HG03439 (cell line): ENCODE data around the gene CKAP5.
A peak's percentile ranks its signal among the peaks of the same experiment; 100 is the strongest.
"Not testable (repeated sequence)": the region's sequence is repeated elsewhere in the genome, so short reads cannot be mapped to it uniquely, and the experiment has no call there.

Experiments
- ATAC-seq: cut with Tn5 transposase; IDR thresholded peaks from one replicate; pipeline ENCODE4 v1.9.1; 2021; ENCODE audit warnings: mild to moderate bottlenecking, moderate library complexity; ENCODE audit not compliant: unreplicated experiment

Gene CKAP5

DNA sequence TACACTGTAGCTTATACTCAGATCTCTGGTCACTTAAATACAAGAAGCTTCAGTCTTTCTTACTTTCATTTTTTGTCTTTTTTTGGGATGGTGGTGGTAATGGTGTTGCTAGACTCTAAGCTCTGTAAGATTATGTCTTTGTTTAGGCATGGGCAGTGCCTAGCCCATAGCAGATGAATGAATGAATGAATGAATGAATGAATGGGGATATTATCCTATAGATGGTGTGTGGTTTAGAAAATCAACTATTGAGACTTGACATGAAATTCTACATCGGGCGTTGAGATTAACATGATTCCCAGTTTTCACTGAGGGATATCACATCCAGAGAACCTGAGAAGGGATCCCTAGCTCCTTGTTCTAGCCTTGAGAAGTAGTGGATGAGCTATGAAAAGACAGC, 9.8 kb upstream of the CKAP5 start:
- ATAC-seq: no peak

DNA sequence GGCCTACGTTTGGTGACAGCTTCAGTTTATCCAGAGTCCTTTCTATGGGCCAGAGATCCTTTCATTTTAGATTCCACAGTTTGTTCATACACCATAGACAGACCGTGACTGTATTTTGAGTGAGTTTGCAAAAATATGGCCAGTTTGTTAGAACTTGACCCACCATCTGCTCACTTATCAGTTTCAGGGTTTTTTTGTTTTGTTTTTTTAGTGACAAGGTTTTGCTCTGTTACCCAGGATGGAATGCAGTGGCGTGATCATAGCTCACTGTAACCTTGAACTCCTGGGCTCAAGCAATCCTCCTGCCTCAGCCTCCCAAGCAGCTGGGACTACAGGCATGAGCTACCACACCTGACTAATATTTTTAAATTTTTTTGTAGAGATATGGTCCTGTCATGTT, 9.1 kb upstream of the CKAP5 start:
- no peak for ATAC-seq

DNA sequence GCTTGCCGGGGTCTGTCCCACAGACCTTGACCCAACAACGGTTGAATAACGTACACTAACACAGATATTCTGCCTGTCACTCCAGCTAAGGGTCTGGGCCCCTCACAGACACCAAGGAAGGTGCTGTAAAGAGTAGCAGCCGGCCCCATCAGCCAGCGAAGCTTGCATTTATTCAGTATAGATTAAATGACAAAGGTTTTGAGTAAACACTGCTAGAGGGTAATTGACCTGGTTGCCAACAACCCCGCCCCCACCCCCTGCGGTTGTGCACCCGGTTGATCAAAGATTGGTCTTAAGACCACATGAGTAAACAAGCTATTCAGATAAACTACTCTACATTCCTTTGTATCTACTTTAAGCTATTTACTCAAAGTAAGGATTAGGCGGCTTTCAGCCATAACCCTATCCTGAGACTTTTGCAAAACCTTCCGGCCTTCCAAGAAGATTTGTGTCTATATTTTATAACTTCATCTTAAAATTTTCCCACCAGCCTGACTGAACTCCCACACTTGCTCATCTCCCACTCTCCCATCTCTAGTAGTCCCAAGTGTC, 4.8 kb upstream of the CKAP5 start:
- ATAC-seq: no peak

DNA sequence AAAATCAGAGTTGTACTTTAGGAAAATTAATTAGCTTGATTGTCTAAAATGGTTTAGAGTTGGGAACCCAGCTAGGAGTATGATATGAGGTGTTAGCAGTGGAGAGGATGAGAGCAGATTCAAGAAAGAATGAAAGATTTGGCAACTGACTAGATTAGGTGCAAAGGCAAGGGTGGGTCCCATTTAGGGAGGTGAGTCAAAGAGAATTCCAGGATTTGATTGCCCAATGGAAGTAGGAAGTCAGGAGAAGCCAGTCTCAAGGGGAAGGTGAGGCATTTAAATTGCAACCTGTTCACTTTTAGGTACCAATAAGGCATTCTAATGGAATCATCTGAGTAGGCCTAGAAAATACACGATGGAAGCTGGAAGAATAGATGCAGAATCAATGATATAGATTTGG, 3.6 kb upstream of the CKAP5 start:
- no peak for ATAC-seq

DNA sequence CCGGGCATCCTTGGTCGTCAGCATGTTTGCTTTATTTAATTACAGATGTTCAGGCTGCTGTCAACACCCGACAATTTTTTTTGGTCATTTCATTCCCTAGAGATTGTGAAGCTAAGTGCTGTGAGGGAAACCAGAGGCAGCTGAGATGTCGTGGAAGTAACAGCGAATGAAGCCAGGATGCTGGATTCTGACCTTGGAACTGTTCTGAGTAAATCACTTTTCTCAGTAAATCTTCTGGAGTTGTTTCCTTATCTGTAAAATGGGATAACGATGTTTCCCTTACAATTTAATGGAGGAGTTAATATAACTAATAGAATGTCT, 390 bp upstream of the CKAP5 start:
- peak; percentile 8 for ATAC-seq

DNA sequence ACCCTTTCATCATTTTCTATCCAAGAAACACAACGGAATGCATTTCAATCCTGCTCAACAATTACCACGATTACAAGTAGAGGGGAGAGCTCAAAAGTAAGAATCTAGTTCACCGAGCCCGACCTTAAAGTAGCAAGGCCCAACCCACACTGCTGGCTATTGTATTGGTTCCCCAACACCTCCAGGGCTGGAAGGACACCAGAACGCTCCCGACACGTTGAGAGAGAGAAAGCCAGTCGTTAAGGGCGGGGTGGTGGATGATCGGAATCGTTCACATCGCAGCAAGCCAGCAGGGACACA, 690 bp downstream of the CKAP5 start:
- ATAC-seq: peak; percentile 20

DNA sequence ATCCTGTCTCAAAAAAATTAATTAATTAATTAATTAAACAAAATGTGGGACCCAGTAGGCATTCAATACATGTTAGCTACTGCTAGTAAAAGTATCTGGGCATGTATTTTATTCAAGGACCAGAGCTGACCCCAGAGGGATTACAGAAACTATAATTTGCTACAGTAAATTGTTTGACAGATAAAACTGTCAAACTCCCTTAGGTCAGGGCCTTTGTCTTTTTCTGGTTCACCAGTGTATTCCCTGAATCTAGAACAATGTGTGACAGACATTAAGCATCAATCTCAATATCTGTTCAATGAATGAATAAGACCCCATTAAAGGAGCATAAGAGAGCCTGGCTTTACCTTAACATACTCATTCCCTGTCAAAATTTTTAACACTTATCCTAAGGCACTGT, 6.0 kb downstream of the CKAP5 start:
- ATAC-seq: no peak

DNA sequence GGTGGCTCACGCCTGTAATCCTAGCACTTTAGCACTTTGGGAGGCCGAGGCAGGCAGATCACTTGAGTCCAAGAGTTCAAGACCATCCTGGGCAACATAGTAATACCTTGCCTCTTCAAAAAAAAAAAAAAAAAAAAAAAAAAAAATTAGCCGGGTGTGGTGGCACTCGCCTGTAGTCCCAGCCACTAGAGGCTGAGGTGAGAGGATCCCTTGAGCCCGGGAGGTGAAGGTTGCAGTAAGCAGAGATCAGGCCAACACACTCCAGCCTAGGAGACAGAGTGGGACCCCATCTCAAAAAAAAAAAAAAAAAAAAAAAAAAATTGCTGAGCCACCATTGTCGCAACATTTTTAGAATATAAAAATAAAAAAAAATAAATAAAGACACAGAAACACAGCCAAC, 7.6 kb downstream of the CKAP5 start:
- no peak for ATAC-seq

DNA sequence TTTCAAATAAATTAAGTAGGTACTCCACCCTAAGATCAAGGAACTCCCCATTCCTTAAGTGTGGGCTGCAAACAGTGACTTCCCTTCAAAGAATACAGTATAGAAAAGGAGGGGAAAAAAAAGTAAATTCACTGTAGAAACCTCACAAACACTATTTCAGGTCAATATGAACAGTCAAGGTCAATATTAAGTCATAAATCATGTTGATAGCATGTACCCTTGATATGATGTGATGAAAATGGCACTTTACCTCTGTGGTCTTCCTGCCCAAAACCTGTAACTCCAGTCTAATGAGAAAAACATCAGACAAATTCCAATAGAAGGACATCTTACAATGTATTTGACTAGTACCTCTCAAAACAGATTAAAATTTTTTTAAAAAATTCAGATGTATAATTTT, 8.2 kb downstream of the CKAP5 start:
- no peak for ATAC-seq

DNA sequence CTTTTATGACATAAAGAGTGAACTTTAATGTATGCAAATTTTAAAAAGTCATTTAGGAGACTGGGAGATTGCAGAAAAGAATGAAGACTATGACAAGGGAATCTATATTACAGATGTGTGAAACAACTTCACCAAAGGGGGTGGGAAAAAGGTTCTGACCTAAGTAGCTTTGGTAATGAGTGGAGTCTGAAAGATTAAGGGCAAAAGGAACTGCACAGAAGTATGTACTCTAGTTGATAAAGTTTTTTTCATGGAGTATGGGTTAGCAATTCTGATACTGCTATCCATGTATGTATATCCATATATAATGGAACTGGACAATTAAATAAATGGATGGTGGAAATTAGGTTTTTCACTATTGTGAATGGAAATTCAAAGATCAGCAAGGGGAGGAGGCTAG, 9.2 kb downstream of the CKAP5 start:
- ATAC-seq: no peak

DNA sequence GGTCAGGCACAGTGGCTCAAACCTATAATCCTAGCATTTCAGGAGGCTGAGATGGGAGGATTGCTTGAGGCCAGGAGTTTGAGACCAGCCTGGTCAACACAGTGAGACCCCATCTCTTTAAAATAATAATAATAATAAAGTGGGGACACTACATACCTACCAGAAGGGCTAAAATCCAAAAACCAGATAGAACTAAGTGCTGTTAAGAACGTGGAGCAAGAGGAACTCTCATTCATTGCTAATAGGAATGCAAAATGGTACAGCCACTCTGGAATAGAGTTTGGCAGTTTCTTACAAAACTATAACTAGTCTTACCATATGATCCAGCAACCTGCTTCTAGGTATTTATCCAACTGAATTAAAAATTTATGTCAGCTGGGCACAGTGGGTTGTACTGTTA, 9.6 kb downstream of the CKAP5 start:
- no peak for ATAC-seq

DNA sequence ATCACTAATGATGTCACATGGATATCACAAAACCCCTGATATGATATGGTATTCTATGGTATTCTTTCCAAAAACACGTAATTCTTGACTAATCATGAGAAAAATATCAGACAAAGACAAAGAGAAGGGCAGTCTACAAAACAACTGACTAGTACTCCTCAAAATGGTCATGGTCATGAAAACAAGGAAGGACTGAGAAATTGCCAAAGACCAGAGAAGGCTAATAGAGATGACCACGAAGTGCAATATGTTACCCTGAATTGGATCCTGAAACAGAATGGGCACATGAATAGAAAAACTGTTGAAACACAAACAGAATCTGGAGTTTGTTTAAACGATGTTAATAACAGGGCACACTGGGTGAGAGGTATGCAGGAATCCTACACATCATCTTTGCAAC, 10.2 kb downstream of the CKAP5 start:
- no peak for ATAC-seq

DNA sequence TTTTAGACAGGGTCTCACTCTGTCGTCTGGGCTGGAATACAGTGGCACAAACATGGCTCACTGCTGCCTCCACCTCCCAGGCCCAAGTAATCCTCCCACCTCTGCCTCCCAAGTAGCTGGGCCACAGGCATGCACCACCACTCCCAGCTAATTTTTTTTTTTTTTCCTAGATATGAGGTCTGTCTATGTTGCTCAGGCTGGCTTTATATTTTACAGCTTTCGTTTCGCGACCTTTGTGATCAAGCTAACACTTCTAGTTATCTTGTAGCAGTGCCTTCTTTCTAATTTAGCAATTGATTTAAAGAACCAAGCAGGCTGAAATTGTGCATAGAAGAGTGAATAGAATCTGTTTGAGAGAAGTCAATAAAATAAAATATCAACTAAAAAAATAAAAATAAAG, 11.3 kb downstream of the CKAP5 start:
- no peak for ATAC-seq

DNA sequence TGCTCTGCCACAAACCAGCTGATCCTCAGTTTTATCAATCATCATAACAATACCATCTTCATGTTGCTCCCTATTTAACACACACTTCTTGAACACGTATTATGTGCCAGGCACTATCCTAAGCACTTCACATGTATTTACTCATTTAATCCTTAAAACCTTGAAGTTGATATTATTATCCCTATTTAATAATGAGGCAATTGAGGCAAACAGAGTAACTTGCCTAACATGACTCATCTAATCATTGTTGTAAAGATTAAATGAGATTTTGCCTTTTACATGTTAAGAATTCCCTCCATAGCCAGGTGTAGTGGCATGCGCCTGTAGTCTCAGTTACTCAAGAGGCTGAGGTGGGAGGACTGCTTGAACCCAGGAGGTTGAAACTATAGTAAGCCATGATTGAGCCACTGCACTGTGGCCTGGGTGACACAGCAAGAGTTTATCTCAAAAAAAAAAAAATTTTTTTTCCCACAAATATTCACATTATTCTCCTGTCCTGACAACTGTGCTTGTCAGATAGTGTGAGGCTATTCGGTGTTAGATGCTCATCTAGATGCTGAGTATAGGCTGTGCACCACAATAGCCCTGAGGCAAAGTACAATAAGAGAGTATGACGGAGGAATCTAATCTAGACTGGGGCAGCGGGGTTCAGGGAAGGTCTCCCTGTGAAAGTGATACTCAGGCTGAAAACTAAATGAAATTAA, 13.4 kb downstream of the CKAP5 start:
- ATAC-seq: no peak

DNA sequence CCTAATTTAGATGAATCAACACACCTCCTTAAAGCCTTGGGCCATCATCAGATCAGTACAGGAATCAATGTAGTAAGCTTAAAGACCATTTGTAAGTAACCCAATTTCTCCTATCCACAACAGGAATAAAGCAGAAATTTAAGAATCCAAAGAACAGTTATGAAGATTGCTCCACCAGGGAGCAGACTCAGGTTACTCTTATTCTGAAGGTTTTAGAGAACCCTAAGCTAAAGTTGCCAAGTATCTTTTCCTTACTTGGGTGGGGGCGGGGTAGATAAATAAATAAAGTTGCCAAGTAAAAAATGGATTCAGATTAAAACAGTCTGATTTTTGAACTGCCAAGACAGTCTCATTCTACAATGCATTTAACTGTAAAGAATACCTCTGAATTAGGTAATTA, 18.1 kb downstream of the CKAP5 start:
- ATAC-seq: no peak

DNA sequence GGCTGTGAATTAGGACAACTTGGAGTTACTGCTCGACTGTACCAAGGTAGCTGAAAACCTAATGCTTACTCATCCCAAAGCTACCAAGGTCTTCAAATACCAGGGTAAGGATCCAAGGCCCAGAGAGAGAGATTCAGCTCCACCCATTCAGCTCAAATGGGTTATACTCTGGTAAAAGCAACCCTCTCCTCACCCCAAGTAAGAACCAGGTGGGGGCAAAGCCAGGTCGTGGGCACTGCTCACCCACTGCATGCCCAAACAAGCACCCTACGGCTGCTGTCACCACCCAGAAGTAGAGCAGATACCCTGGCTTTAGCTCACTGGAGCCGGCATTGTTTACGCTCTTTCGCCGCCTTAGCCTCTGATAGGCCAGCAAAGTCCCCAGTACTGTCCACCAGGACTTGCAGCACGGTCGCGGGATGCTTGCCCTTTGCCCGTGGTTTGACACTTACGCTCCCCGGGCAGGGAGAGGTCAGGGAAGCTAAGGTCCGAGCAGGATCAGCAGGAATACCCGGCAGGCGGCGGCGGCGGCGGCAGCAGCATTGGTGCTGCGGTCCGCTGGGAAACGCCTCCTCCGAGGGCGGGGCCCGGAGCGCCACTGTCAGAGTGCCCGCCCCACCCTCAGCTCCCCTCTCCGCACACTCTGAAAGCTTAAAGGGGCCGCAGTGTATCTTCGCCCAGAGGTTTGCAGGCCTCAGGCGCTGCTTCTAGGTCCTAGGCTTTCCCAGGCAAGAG, 19.6 kb downstream of the CKAP5 start:
- peak; percentile 94 for ATAC-seq

DNA sequence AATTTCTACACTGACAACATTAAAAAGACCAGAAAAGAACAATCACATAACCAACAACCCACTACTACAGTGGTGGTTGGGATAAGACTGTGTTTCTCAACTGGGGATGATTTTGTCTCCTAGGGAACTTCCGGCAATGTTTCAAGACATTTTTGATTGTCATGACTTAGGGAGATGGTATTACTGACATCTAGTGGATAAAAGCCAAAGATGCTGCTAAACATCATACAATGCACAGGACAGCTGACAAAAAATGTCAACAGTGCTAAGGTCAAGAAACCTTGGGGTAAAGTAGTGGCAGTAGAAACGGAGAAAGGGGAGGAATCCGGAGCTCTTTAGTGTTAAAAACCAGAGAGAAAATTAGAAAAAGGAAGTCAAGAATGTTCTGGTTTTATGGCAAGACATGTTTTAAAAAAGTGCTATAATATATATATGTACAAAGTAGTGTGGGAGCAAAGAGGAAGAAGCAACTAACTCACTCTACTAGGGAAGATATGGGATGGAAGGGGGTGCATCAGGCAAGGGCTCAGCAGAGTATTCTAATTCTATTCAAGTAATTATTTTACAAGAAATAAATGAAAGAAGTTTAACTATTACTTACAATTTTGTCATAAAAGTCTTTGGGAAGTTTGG, 37.2 kb downstream of the CKAP5 start:
- ATAC-seq: no peak

DNA sequence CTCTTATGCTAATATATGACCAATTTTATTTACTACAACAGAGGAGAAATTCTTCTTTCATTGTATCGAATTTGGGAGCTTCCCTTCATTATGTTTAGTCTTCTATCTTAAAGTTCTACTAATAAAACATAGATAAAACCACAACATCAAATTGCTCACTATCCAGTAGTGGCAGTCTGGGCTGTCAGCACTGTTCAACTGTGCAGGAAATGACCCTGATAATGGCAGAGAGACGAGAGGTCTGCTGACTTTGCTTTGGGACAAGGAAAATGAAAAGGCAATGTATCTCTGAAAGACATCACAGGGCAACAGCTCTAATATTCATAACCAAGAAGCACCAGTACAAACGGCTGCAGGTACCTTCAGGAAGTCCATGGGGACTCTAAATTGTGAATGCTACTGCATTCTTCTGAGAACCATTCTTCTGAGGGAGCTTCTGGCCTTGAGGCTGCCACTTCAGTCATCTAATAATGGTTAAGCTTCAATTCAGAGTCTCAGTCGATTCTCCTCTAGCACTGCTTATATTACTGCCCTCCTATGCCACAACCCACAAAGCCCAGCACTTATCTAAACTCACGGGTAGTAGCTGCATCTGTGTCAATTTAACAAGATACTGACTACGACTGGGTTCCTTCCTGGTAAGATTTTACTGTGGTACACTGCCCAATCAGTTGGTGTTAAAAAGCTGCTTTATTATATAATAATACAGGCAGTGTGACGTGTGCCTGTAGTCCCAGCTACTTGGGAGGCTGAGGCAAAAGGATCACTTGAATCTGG, 44.2 kb downstream of the CKAP5 start:
- ATAC-seq: no peak

DNA sequence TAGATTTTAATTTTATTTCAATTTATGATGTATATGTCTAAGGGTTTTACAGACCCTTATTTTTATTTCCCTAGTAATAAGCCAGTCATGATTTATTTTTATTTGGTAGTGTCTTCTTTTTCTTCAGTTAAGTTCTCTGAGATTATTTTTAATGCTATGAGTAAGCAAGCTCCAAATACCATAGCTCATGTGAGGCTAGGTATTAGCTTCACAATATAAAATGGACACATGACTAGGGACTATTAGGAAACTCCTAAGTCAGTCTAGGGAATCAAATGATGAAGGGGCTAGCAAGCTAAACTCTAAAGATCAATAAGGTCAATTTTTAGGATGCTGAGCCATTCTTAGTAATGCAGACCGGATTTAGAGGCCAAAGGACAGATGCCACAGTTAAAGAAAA, 45.9 kb downstream of the CKAP5 start:
- no peak for ATAC-seq

DNA sequence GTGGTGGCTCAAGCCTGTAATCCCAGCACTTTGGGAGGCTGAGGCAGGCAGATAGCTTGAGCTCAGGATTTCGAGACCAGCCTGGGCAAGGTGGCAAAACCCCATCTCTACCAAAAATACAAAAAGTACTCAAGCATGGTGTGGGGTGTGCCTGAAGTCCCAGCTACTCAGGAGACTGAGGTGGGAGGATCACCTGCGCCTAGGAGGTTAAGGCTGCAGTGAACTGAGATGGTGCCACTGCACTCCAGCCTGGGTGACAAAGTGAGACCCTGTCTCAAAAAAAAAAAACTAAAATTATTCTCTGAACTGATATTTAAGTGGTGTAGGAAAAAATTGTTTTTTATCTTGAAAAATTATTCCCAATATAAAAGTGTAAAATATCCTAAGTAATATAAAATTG, 46.4 kb downstream of the CKAP5 start:
- not testable (repeated sequence) for ATAC-seq

DNA sequence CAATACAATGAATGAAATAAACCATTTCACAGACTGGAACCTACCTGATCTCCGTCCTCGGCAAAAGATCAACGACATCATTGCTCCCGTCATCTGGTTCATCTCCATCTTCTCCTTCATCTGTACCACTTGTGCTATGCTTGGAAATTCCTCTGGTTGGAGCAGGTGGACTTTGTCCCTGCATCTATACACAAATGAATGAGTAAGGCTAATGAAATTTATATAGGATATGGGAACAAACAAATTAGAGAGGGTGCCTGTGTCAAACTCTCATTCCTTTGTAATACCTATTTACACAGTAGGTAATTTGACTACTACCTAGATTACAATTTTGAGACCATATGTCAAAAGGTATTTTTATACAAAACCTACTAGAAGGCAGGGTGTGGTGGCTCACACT, 67.7 kb downstream of the CKAP5 start:
- no peak for ATAC-seq

DNA sequence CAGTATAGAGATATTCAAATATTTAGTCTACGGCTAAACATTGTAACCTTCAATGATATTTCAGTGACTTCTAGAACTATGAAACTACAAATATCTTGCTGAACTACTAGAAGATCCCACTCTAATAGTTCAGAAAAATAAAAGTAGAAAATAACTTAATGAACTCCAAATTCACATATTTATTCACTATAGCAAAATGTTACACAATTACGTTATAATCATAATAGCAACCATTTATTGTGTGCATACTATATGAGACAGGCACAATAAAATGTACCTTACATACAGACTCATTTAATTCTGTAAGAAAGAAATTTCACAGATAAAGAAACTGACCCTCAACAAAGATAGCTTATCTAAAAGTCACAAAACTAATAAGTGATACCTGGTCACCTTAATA, 69.2 kb downstream of the CKAP5 start:
- ATAC-seq: no peak
